Spleen (tissue), 7 donors: ENCODE results near the gene TP53BP1.
"Not testable (repeated sequence)": the region's sequence is repeated elsewhere in the genome, so short reads cannot be mapped to it uniquely, and the experiment has no call there.

Experiments
- POLR2A ChIP-seq, 3 donors: fragments of 450-650 bp; IDR thresholded peaks; one replicate each; pipeline ENCODE4 v1.5.1; 2017; ENCODE audit warnings: antibody characterized with exemption in 3 of 3, mild to moderate bottlenecking in 1 of 3
- POLR2AphosphoS5 ChIP-seq, 3 donors: sonication (generic); formaldehyde crosslinking; IDR thresholded peaks; one replicate each; pipeline ENCODE4 v1.5.1; 2017; ENCODE audit warnings: antibody characterized with exemption in 3 of 3
- TF ChIP-seq, protein P1 (sequence below), 11 experiments: fragments of 200-600 bp in 7 of 11; fragments of 450-650 bp in 4 of 11; sonication (generic) in 4 of 11; IDR thresholded peaks in 8 of 11; conservative IDR thresholded peaks in 3 of 11; 1 replicate in 7 of 11; 2 replicates in 4 of 11; pipeline versions ENCODE4 v1.4.0 to v1.8.0; 2016 to 2021; ENCODE audit warnings: antibody characterized with exemption in 11 of 11, inconsistent platforms in 4 of 11, mild to moderate bottlenecking in 1 of 11
- donor health status: DM: no; HTN: no; CAD: no; lungs with moderate emphysema.
- donor health status: DM: no; HTN: no; CAD: no.
- donor health status: DM: no; HTN: no; CAD: no.

DNA sequence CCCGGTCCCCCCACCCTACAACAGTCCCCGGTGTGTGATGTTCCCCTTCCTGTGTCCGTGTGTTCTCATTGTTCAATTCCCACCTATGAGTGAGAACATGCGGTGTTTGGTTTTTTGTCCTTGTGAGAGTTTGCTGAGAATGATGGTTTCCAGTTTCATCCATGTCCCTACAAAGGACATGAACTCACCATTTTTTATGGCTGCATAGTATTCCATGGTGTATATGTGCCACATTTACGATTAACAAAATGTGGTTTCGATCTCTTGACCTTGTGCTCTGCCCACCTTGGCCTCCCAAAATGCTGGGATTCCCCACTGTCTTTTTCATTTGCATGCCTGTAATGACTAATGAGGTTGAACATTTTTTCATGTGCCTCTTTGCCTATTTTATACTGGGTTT is 99.4 kb downstream of the TP53BP1 start:
- TF ChIP-seq, protein P1, sequence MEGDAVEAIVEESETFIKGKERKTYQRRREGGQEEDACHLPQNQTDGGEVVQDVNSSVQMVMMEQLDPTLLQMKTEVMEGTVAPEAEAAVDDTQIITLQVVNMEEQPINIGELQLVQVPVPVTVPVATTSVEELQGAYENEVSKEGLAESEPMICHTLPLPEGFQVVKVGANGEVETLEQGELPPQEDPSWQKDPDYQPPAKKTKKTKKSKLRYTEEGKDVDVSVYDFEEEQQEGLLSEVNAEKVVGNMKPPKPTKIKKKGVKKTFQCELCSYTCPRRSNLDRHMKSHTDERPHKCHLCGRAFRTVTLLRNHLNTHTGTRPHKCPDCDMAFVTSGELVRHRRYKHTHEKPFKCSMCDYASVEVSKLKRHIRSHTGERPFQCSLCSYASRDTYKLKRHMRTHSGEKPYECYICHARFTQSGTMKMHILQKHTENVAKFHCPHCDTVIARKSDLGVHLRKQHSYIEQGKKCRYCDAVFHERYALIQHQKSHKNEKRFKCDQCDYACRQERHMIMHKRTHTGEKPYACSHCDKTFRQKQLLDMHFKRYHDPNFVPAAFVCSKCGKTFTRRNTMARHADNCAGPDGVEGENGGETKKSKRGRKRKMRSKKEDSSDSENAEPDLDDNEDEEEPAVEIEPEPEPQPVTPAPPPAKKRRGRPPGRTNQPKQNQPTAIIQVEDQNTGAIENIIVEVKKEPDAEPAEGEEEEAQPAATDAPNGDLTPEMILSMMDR (IDR thresholded peaks at IDR 0.05 in 8 of 11, conservative IDR thresholded peaks at IDR 0.05 in 3 of 11), result not testable (repeated sequence)
- not testable (repeated sequence) for TF ChIP-seq POLR2A, POLR2AphosphoS5 (IDR thresholded peaks at IDR 0.05)
